Stimulated activated CD4-positive, alpha-beta T cell treated with anti-CD3 and anti-CD28 coated beads, Interleukin-1b, Interleukin-23, amount 100 ng/mL, for 48 hours (primary cell): ENCODE data around the gene ARFIP1.
"Not testable (repeated sequence)": the region's sequence is repeated elsewhere in the genome, so short reads cannot be mapped to it uniquely, and the experiment has no call there.

Experiments
- DNase-seq: peaks from one replicate; pipeline ENCODE4 v3.0.0-alpha.2; 2020

Gene ARFIP1, protein sequence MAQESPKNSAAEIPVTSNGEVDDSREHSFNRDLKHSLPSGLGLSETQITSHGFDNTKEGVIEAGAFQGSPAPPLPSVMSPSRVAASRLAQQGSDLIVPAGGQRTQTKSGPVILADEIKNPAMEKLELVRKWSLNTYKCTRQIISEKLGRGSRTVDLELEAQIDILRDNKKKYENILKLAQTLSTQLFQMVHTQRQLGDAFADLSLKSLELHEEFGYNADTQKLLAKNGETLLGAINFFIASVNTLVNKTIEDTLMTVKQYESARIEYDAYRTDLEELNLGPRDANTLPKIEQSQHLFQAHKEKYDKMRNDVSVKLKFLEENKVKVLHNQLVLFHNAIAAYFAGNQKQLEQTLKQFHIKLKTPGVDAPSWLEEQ

GRCh38 chr4:152779513-152780266 is at the start of gene ARFIP1, which contains the start of gene TIGD4:
ARFIP1 (plus strand) TSS chr4:152779954; CDS start chr4:152829634, 49,680 bp downstream.
TIGD4 (minus strand) TSS chr4:152779730; CDS start chr4:152771004, 8,726 bp downstream.
- DNase-seq: peak; percentile 95

GRCh38 chr4:152731997-152732396 is 47.8 kb upstream of the ARFIP1 start:
- no peak for DNase-seq

- no peak for DNase-seq
These were observed 45.6 kb upstream of the ARFIP1 start for GRCh38 chr4:152734015-152734698.

GRCh38 chr4:152734699-152735050 is 45.1 kb upstream of the ARFIP1 start:
- no peak for DNase-seq

- DNase-seq: no peak
These were observed 44.3 kb upstream of the ARFIP1 start for GRCh38 chr4:152735396-152735859.

DNA sequence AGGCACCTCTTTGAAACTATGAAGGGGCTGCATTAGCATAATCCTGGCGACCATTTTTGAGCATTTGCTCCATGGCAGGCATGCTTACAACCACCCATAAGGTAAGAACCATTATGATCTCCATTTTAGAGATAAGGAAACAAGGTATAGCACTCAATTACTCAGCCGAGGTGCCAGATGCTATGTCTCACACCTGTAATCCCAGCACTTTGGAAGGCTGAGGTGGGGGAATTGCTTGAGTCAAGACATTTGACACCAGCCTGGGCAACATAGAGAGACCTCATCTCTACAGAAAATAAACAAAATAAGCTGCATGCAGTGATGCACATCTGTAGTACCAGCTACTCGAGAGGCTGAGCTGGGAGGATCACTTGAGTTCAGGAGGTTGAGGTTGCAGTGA is 43.8 kb upstream of the ARFIP1 start:
- DNase-seq: no peak

DNA sequence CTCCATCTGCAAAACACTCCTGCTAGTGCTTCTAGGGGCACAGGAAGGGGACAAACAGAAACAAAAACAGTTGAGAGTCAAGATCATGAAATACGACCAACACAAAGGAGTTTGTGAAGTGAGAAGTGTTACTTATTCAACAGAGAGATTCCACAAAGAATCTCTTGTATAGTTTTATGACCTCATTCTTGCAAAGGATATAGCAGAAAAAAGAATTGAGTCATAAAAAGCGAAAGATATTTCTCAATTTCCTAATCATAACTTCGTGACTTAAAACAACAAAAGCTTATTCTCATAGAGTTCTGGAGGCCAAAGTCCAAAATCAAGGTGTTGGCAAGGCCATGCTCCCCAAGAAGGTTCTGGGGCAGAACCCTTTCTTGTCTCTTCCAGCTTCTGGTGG is 40.9 kb upstream of the ARFIP1 start:
- DNase-seq: no peak

DNA sequence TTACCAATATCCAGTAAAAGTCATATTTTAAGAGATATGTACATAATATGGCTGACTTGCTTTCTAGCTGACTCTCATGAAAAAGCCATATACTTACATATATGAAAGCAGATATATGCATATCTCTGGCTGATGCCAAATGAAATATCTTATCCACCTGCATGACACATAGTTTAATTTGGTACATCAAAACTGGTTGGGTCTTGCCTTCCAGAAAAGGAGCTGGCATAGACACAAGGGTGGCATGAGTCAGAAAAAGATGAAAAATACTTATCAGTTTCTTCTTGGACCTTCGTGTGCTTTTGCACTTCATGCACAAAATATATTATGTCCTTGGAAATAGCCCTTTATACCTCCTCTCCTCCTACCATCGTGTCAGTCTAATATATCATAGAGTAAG is 32.3 kb upstream of the ARFIP1 start:
- DNase-seq: no peak

DNA sequence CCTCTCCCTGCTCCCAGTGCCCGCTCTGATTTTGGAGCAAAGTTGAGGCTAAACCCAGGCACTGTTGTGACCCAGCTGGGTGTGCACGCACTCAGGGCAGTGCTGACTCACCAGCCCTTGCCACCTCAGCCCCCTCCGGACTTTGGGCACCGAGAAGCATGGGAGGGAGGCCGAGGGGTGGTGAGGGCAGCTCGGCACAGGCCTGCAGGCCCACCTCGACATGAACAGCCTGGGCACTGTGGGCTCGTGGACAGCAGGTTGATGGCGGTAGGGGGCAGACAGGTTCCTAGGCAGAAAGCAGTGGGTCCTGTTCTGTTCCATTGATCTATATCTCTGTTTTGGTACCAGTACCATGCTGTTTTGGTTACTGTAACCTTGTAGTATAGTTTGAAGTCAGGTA is 31.1 kb upstream of the ARFIP1 start:
- DNase-seq: no peak

- no peak for DNase-seq
These were observed 16.0 kb upstream of the ARFIP1 start for GRCh38 chr4:152763796-152764195.

DNA sequence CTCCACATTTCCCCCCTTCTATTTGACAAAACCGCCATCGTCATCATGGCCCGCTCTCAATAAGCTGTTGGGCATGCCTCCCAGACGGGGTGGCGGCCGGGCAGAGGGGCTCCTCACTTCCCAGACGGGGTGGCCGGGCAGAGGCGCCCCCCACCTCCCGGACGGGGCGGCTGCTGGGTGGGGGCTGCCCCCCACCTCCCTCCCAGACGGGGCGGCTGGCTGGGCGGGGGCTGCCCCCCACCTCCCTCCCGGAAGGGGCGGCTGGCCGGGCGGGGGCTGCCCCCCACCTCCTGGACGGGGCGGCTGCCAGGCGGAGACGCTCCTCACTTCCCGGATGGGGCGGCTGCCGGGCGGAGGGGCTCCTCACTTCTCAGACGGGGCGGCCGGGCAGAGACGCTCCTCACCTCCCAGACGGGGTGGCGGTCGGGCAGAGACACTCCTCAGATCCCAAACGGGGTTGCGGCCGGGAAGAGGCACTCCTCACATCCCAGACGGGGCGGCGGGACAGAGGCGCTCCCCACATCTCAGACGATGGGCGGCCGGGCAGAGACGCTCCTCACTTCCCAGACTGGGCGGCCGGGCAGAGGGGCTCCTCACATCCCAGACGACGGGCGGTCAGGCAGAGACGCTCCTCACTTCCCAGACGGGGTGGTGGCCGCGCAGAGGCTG is 14.6 kb upstream of the ARFIP1 start:
- not testable (repeated sequence) for DNase-seq

DNA sequence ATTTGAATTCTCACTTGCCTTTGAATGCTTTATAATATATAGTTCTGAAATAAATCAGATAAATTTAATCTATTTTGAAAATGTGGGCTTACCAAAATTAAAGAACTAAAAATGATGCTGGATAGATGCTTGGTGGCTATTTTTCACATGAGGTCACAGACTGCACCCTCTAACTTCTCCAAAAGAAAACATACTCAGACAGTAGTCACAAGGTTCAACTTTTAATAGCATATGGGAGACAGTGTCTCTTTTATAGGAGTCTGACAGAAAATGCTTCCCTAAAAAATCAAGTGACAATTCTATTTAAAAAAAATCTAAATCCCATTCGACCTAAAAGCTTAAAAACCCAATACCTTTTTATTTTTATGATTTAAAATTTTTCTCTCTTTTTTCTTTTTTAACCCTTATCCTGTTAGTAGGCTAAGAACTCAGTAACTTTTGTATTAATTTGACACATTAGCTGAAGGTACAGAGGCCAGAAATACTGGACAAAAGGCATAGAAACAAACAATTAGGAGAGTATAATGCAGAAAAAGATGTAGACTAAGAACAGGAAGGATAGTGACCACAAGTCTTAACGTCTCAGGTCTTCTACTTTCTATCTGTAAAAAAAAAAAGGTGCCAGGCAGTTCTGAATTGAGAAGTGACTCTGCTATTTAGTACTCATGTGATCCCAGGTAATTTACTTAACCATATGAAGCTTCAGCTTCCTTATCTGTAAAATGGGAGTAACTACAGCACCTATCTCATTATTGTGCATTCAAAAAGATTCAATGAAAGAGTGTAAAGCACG is 7.8 kb upstream of the ARFIP1 start:
- DNase-seq: no peak

DNA sequence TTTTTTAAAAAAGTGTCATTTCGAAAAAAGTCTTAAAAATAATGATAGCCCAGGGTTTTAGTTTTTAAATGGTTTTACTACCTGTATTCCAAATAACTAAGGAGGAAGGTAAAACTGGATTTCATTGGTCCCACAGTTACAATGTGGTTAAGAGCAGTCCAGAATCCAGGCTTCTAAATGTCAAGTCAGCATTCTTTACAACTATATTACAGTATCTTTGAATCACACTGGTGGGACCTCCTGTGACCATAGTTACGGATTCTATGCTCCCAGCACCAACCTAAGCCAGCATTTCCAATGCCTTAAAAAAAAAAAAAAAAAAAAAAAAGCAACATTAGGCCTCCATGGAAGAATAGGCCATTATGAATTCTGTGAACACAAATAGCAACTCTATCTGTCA is 6.4 kb upstream of the ARFIP1 start:
- DNase-seq: no peak

DNA sequence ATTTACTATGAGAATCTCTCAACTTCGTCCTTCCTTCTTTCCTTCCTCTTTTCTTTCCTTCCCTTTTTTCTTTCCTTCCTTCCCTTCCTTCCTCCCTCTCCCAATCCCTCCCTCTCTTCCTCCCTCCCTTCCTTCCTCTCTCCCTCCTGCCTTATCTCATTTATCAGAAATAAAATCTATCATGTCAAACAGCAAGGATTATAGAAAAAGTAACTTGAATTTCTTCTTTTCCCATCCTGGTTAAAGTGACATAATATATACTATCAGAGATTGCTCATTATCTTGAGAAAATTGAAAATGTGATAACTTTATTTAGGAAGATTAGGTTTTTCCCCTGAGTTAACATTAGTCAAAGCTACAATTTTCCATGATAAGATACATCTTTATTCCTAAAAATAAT is 5.8 kb upstream of the ARFIP1 start:
- DNase-seq: no peak

- no peak for DNase-seq
These were observed 3.4 kb upstream of the ARFIP1 start for GRCh38 chr4:152776352-152776751.

DNA sequence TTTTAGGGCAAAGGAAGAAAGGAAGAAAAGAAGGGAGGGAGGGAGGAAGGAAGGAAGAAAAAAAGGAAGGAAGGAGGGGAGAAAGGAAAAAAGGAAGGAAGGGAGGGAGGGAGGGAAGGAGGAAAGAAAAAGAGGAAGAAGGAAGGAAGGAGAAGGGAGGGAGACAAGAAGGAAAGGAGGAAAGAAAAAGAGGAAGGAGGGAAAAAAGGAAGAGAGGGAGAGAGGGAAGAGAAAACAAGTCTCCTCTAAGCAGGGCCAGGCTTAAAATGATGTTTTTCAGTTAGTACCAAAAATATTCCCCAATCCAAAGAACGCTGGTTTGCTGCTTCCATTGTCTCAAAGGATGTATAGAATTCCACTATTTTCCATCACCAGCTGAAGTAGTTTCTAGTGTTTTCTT is 2.3 kb upstream of the ARFIP1 start:
- DNase-seq: no peak

- peak; percentile 25 for DNase-seq
These were observed 870 bp upstream of the ARFIP1 start for GRCh38 chr4:152778656-152779512.

- DNase-seq: no peak
These were observed 569 bp downstream of the ARFIP1 start for GRCh38 chr4:152780267-152780778.

DNA sequence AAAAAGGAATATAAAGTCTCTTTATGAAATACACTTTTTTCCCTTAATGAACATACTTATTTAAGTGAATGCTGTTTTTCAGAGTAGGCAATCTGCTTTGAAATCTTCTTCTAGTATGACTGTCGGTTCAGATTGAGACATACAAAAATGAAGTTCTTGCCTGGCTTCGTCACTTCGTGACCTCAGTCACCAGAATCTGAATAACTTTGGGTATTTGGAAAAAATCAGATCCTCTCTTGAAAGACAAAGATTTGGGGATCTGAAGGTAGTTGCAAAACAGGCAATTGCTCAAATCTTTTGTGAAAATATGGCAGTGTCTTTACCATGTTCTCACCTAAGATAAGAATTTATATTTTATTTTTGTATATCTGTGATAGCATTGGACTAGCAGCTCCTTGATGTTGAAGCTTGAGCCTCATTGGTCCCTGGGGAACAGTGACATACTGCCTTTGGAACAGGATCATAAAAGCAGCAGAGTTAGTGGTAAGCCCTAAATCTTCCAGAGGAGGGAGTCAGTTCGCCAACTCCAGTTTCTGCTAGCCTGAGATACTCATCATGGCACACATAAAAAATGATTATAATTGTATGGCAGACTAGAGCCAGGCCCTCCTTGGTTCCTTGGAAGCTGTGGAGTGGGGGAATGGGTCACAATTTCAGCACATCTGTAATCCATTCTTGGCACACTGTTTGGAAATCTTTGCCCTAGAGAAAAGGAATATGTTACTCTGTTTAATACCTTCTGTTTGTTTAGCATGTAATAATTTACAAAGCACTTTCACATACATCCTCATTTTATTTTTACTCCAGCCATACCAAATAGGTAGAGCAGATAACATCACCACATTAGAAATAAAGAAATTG is 5.0 kb downstream of the ARFIP1 start:
- no peak for DNase-seq
